ENCODE measurements around the gene IL9R.

The IL9R gene

DNA sequence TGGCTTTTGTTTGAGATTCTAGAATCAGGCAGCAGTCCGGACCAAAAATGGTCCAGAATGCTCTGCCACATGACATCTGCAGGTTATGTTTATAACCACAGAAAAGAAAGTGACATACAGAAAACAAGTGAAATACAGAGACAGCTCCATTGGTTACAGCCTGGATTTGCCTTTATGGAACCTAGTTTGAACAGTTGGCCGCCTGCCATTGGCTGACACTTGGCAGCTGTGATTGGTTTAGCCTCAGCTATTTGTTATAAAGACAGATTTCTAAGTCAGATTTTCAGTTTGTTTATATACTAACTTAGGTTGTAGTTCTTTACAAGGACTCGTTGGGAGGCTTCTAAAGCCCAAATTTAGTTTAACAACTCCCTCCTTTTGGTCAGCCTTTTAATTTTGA is 40.8 kb upstream of the IL9R start:
- DNase-seq (ENCODE audit: low spot score) = no peak
- no peak for TF ChIP-seq CTCF (IDR thresholded peaks at IDR 0.05; ENCODE audit: extremely low read depth, insufficient read depth, missing control alignments)
- in situ Hi-C loops (cut with MboI; ENCODE audit: low pct_unique_long_range_greater_than_20kb, low sequenced_read_pairs, unreplicated experiment) = no loop called here

DNA sequence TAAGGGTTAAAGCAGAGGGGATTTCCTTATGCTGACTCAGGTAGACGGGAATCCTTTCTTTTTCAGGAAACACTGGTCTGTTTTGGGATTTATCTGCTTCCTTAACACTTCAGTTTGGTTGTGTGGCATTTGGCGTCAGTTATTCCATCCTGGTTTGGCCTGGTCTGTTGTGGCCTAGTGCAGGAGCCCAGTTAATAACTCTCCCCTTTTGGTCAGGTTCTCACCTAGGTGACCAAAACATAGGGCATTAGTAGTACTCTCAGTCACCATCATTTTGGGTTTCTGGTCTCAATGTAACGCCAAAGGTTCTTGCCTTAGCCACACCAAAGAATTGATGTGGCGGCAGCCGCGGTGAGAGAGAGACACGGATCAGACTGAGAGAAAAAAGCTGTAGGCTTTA is 39.7 kb upstream of the IL9R start:
- no peak for DNase-seq (ENCODE audit: low spot score)
- in situ Hi-C loops (cut with MboI; ENCODE audit: low pct_unique_long_range_greater_than_20kb, low sequenced_read_pairs, unreplicated experiment) = no loop called here
- TF ChIP-seq CTCF (IDR thresholded peaks at IDR 0.05; ENCODE audit: extremely low read depth, insufficient read depth, missing control alignments) = no peak

GRCh38 chrX:155959018-155959587 is 38.4 kb upstream of the IL9R start:
- DNase-seq (ENCODE audit: low spot score) = no peak
- TF ChIP-seq CTCF (IDR thresholded peaks at IDR 0.05; ENCODE audit: extremely low read depth, insufficient read depth, missing control alignments) = no peak
- in situ Hi-C loops (cut with MboI; ENCODE audit: low pct_unique_long_range_greater_than_20kb, low sequenced_read_pairs, unreplicated experiment) = no loop called here

DNA sequence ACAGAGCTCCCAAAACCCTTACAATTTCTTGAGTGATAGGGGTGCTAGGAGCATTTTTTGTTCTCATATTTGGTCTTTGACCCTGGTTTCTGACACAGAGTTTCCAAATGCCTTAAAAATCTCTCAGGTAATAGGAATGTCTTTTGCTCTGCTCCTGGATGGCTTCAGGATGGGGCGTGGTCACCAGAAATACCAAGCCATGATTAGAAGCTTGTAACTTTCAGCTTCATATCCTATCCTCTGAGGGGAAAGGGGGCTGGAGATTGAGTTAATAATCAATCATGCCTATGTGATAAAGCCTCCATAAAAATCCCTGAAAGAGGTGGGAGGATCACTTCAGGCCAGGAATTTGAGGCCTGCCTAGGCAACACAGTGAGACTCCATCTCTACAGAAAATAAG is 34.6 kb upstream of the IL9R start:
- no peak for DNase-seq (ENCODE audit: low spot score)

GRCh38 chrX:155966876-155967275 is 30.6 kb upstream of the IL9R start:
- DNase-seq (ENCODE audit: low spot score) = peak; percentile 28
- in situ Hi-C loops (cut with MboI; ENCODE audit: low pct_unique_long_range_greater_than_20kb, low sequenced_read_pairs, unreplicated experiment) = no loop called here
- TF ChIP-seq CTCF (IDR thresholded peaks at IDR 0.05; ENCODE audit: extremely low read depth, insufficient read depth, missing control alignments) = peak; percentile 89

More for the DNA sequence above, 34.6 kb upstream of the IL9R start:
- no peak for TF ChIP-seq CTCF (IDR thresholded peaks at IDR 0.05; ENCODE audit: extremely low read depth, insufficient read depth, missing control alignments)
- in situ Hi-C loops (cut with MboI; ENCODE audit: low pct_unique_long_range_greater_than_20kb, low sequenced_read_pairs, unreplicated experiment) = no loop called here

DNA sequence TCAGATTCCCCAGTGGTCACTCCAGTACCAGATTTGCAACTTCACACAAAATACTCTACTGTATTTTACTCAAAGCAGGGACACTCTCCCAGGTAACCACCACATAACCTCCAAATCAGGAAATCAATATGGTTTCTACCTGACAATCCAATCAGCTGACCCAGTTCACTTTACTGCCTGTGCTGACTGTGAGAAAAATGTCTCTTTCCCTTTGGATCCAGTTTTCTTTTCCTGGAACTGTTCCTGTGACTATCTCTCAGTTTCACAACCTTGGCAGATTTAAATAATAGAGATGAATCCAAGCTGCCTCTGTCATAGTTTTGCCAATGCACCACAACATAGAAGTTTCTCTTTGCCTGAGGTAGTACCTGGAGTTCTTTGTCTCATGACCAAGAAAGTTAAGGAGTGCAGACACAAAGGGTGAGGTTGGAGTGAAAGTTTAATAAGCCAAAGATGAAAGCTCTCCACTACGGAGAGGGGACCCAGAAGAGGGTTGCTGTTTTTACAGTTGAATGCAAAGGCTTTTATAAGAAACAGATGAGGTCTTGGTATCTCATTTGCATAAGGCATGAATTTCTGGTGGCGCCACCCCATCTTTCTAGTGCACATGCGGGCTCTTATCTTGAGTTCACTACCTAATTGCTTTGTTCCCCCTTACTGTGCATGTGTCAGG is 29.7 kb upstream of the IL9R start:
- no peak for DNase-seq (ENCODE audit: low spot score)
- no peak for TF ChIP-seq CTCF (IDR thresholded peaks at IDR 0.05; ENCODE audit: extremely low read depth, insufficient read depth, missing control alignments)
- in situ Hi-C loops (cut with MboI; ENCODE audit: low pct_unique_long_range_greater_than_20kb, low sequenced_read_pairs, unreplicated experiment) = no loop called here

Measured in GM13977 (cell line).